ENCODE results near the gene ZNF625. TPM values are rescaled to one million over a fixed set of nuclear protein-coding genes. Genes with fewer than 3 reads are reported as not detected.

ZNF625 gene
- total RNA-seq, 1 experiment from 2014 or later: 30.7 TPM

DNA sequence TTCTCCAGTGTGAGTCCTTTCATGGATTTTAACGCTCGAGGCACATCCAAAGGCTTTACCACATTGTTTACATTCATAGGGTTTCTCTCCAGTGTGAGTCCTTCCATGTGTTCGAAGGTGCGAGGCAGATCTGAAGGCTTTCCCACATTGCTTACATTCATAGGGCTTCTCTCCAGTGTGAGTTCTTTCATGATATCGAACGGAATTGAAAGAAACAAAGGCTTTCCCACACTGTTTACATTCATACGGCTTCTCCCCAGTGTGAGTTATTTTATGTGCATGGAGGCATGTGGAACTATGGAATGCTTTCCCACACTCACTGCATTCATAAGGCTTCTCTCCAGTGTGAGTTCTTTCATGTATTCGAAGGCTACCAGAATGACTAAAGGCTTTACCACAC is 11.2 kb downstream of the ZNF625 start:
- Histone ChIP-seq H3K9ac (ENCODE audit: extremely low read depth, insufficient read length, low read length) (no peak overlapping the region), H2AFZ (ENCODE audit: low read length) (no peak overlapping the region), H4K5ac (ENCODE audit: insufficient read length, low read depth, low read length) (no peak overlapping the region), H3K4ac (ENCODE audit: low read depth, low read length) (no peak overlapping the region), H4K20me1 (ENCODE audit: control insufficient read depth, insufficient read depth, insufficient read length) (no peaks in the 10 kb centered on the region), H3K14ac (ENCODE audit: insufficient read depth, low read length) (no peak overlapping the region), H3K27ac (ENCODE audit: insufficient read length, low read depth, low read length) (no peak overlapping the region), H2BK15ac (ENCODE audit: low read depth, low read length) (no peak overlapping the region), H4K8ac (replicated peaks; ENCODE audit: insufficient read length, low read depth, low read length) (no peak overlapping the region), H3K79me2 (ENCODE audit: insufficient read depth, low read length) (no peaks in the 10 kb centered on the region), H2AK5ac (ENCODE audit: insufficient read length, low read length) (no peak overlapping the region), H2BK5ac (ENCODE audit: insufficient read length, low read length) (no peak overlapping the region), H2BK12ac (ENCODE audit: insufficient read length, low read depth, low read length) (no peak overlapping the region), H3T11ph (ENCODE audit: low read length) (no peak overlapping the region), H3K79me1 (ENCODE audit: insufficient read depth, low read depth, low read length, poor library complexity, severe bottlenecking) (peaks cover 4% of the 10 kb centered on the region), H2BK20ac (ENCODE audit: low read depth, low read length, poor library complexity, severe bottlenecking) (no peak overlapping the region), H3K4me1 (ENCODE audit: insufficient read depth, low read length) (no peaks in the 10 kb centered on the region), H3K9me3 (ENCODE audit: control insufficient read depth, low read depth, low read length) (peaks cover 27% of the 10 kb centered on the region), H2BK120ac (ENCODE audit: low read depth, low read length, poor library complexity, severe bottlenecking) (no peak overlapping the region), H3K56ac (ENCODE audit: insufficient read length, low read depth, low read length) (no peak overlapping the region), H3K23me2 (ENCODE audit: insufficient read length, low read depth, low read length, poor library complexity, severe bottlenecking) (no peaks in the 10 kb centered on the region), H3K4me2 (ENCODE audit: insufficient read depth, insufficient read length, low read length) (no peak overlapping the region), H3K27me3 (ENCODE audit: insufficient read depth, low read length) (no peaks in the 10 kb centered on the region), H3K23ac (ENCODE audit: insufficient read length, low read depth, low read length) (no peak overlapping the region), H3K18ac (ENCODE audit: insufficient read length, low read depth, low read length) (no peak overlapping the region), H4K91ac (ENCODE audit: insufficient read length, low read depth, low read length) (no peak overlapping the region)
- no peak for DNase-seq
- WGBS (ENCODE audit: extremely low coverage, insufficient read length, low lambda C conversion rate): no CpG with 5 or more reads among the region's 8 CpGs
- Mint-ChIP-seq H3K36me3 (ENCODE audit: insufficient read depth in 1 of 3, low read depth in 3 of 3) (peaks cover 60 to 67% (median 62%) of the 10 kb centered on the region in 3 experiments), H3K27ac (no peak overlapping the region), H3K9me3 (peaks cover 34 to 43% of the 10 kb centered on the region in 2 experiments), H3K27me3 (ENCODE audit: low read depth) (no peaks in the 10 kb centered on the region; the same call in 1 of the 2 replicates), H3K4me1 (peaks cover 8 to 11% of the 10 kb centered on the region in 2 experiments), H3K4me3 (no peak overlapping the region)
- TF ChIP-seq, protein P1, sequence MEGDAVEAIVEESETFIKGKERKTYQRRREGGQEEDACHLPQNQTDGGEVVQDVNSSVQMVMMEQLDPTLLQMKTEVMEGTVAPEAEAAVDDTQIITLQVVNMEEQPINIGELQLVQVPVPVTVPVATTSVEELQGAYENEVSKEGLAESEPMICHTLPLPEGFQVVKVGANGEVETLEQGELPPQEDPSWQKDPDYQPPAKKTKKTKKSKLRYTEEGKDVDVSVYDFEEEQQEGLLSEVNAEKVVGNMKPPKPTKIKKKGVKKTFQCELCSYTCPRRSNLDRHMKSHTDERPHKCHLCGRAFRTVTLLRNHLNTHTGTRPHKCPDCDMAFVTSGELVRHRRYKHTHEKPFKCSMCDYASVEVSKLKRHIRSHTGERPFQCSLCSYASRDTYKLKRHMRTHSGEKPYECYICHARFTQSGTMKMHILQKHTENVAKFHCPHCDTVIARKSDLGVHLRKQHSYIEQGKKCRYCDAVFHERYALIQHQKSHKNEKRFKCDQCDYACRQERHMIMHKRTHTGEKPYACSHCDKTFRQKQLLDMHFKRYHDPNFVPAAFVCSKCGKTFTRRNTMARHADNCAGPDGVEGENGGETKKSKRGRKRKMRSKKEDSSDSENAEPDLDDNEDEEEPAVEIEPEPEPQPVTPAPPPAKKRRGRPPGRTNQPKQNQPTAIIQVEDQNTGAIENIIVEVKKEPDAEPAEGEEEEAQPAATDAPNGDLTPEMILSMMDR (conservative IDR thresholded peaks at IDR 0.05): no peak
